Natural killer cell (primary cell): Measurements from ENCODE around the gene GNG12. TPM values are rescaled to one million over a fixed set of nuclear protein-coding genes. Genes with fewer than 3 reads are reported as not detected.

Experiments used
- ATAC-seq, 3 donors: fragments of 150-1000 bp in 2 of 3; fragments of 200-7000 bp in 1 of 3; cut with Tn5 transposase; 1 replicate in 1 of 3; 2 replicates in 2 of 3; pipeline ENCODE4 v1.10.0; 2021; ENCODE audit warnings: mild to moderate bottlenecking in 2 of 3, moderate library complexity in 2 of 3
- DNase-seq, 2 donors: peaks; one replicate each; pipeline versions ENCODE4 v3.0.0 to v3.0.0-alpha.2; 2013 to 2021; ENCODE audit warnings: mixed read lengths in 1 of 2
- H3K27ac ChIP-seq: one replicate; pipeline ENCODE4 v1.5.1; 2013; ENCODE audit warnings: mild to moderate bottlenecking, low read length
- H3K27me3 ChIP-seq: one replicate; pipeline ENCODE4 v1.6.1; 2013; ENCODE audit warnings: low read length; ENCODE audit not compliant: control insufficient read depth, insufficient read depth
- H3K36me3 ChIP-seq: one replicate; pipeline ENCODE4 v1.6.1; 2013; ENCODE audit warnings: low read length; ENCODE audit not compliant: control insufficient read depth, insufficient read depth
- H3K4me1 ChIP-seq: one replicate; pipeline ENCODE4 v1.6.1; 2013; ENCODE audit warnings: low read length; ENCODE audit not compliant: control insufficient read depth, insufficient read depth
- H3K4me3 ChIP-seq: one replicate; pipeline ENCODE4 v1.5.1; 2013; ENCODE audit warnings: low read length
- H3K9me3 ChIP-seq: one replicate; pipeline ENCODE4 v1.6.1; 2013; ENCODE audit warnings: low read length; ENCODE audit not compliant: control insufficient read depth, insufficient read depth
- H3K27ac Mint-ChIP-seq, 2 donors: one replicate each; pipeline ENCODE4 v1.8.0; 2022; ENCODE audit warnings: mild to moderate bottlenecking in 2 of 2, mixed read lengths in 2 of 2, moderate library complexity in 1 of 2
- H3K27me3 Mint-ChIP-seq, 2 donors: one replicate each; pipeline ENCODE4 v1.8.0; 2022; ENCODE audit warnings: low read depth in 2 of 2, mixed read lengths in 2 of 2
- H3K36me3 Mint-ChIP-seq: one replicate; pipeline ENCODE4 v1.8.0; 2022; ENCODE audit warnings: mixed read lengths
- H3K4me1 Mint-ChIP-seq, 2 donors: one replicate each; pipeline ENCODE4 v1.8.0; 2022; ENCODE audit warnings: mixed read lengths in 2 of 2
- H3K4me3 Mint-ChIP-seq: one replicate; pipeline ENCODE4 v1.8.0; 2022; ENCODE audit warnings: mild to moderate bottlenecking, moderate library complexity, mixed read lengths
- H3K9me3 Mint-ChIP-seq, 2 donors: one replicate each; pipeline ENCODE4 v1.8.0; 2022; ENCODE audit warnings: mixed read lengths in 2 of 2
- WGBS: methylation state at CpG from one replicate; pipeline ENCODE4 v1.1.7; 2013; ENCODE audit warnings: missing lambda C conversion rate; ENCODE audit not compliant: insufficient coverage; 5-methylcytosine and 5-hydroxymethylcytosine counted together
- intact Hi-C: fragments of 100-400 bp; cut with micrococcal nuclease; formaldehyde crosslinking; loops from one replicate; pipeline ENCODE4 v1.14.2; 2022
- total RNA-seq, 4 donors: library from RNA; stranded (reverse); fragments of 120-200 nt in 1 of 4; gene quantifications; one replicate each; pipeline versions ENCODE4 v1.2.3 to v1.2.4, GENCODE V29; 2013 to 2022
- TF ChIP-seq, protein P1 (sequence below): fragments of 200-600 bp; IDR thresholded peaks from one replicate; pipeline ENCODE4 v1.8.0; 2022; ENCODE audit warnings: antibody characterized with exemption

The GNG12 gene
- total RNA-seq, 3 donors from 2014 or later (not counting 1 experiment from before 2014, with no cell fraction given): not detected

DNA sequence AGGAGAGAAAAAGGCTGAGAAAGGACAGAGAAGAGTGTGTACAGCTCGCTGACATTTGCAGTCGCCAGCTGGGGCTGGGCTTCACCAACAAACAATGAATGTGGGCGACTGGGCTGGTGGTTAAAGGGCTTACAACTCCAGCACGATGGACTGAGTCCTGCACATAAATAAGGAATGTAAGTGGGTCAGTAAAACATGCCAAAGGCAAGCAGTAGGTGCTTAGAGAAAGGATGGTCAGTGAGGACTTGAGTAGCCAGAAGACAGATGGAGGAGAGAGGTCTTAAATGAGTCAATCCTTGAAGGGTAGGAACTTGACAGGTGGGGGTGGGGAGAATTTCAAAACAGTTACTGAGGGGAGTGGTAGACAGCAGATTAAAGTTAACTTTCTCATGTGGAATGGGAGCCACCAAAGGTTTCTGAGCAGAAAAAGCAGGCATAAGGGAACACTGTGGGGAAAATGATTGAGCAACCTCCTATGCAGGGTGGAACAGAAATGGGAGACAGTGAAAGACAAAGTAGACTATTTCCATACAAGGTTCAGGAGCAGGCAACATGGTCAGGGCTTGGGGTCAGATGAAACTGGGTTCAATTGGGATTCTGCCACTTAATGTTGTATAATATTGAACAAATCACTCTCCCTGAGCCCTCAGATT lies 110.8 kb downstream of the GNG12 start:
- Mint-ChIP-seq H3K4me3 (no peak overlapping the region), H3K27ac (no peak overlapping the region)
- 81% methylated on average over 4 of the region's 4 CpGs for WGBS

DNA sequence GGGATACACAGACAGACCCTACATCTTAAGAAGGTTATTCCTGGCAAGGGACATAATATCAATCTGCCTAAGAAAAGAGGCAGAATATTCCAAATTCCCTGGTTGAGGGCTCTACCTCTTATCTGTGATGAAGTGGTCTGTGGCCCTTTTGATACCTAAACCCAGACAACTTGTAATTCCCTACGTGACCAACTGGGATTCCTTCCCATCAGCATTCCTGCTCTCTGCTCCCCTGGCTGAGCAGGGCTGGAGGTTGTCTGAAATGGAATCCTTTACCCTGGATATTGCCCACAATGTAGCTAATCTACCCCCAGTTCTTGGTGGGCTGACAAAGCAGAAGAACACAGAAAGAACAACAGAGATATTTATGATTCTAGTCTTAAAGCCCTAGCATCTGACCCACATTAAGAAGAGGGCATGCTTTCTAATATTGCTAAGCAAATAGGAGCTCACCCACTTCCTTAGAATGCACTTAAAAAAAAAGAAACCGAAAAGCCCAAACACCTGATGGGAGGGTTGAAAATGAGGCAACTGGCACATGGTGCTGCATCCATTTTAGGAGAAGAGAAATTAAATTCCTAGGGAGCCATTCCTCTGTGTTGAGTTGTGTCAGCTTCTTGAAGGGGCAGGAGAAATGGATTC lies 111.5 kb downstream of the GNG12 start:
- intact Hi-C loops: no loop called here

More for the DNA sequence above, 110.8 kb downstream of the GNG12 start:
- TF ChIP-seq, protein P1, sequence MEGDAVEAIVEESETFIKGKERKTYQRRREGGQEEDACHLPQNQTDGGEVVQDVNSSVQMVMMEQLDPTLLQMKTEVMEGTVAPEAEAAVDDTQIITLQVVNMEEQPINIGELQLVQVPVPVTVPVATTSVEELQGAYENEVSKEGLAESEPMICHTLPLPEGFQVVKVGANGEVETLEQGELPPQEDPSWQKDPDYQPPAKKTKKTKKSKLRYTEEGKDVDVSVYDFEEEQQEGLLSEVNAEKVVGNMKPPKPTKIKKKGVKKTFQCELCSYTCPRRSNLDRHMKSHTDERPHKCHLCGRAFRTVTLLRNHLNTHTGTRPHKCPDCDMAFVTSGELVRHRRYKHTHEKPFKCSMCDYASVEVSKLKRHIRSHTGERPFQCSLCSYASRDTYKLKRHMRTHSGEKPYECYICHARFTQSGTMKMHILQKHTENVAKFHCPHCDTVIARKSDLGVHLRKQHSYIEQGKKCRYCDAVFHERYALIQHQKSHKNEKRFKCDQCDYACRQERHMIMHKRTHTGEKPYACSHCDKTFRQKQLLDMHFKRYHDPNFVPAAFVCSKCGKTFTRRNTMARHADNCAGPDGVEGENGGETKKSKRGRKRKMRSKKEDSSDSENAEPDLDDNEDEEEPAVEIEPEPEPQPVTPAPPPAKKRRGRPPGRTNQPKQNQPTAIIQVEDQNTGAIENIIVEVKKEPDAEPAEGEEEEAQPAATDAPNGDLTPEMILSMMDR: no peak
- no peaks in the 10 kb centered on the region for H3K4me1 ChIP-seq
- Mint-ChIP-seq H3K9me3 (no peaks in the 10 kb centered on the region), H3K27me3 (no peaks in the 10 kb centered on the region), H3K4me1 (peaks cover 0 to 7% of the 10 kb centered on the region in 2 donors), H3K36me3 (no peaks in the 10 kb centered on the region)
- no peaks in the 10 kb centered on the region for H3K36me3 ChIP-seq
- DNase-seq: no peak
- intact Hi-C loops: no loop called here
- no peaks in the 10 kb centered on the region for H3K9me3 ChIP-seq
- no peak for ATAC-seq
- no peak overlapping the region for H3K4me3 ChIP-seq
- no peak overlapping the region for H3K27ac ChIP-seq
- H3K27me3 ChIP-seq: no peaks in the 10 kb centered on the region

DNA sequence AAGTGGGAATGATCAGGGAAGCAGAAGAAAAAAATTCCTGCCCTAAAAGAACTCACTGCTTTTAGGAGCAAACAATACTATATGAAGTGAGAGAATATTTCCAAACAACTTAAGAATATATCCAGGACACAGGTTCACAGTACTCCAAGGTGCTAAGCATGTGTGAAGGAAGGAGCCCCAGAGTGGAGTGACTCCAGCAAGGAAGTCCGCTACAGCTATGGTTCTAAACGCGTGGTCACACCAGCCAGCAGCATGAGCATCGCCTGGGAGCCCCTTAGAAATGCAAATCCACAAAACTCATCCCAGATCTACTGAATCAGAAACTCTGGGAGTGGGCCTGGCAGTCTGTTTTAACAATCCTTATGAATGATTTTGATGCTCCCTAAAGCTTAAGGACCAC lies 112.2 kb downstream of the GNG12 start:
- TF ChIP-seq, protein P1: no peak
- intact Hi-C loops: no loop called here
- Histone ChIP-seq H3K4me1 (no peaks in the 10 kb centered on the region), H3K4me3 (no peak overlapping the region), H3K36me3 (no peaks in the 10 kb centered on the region), H3K27ac (no peak overlapping the region), H3K9me3 (no peaks in the 10 kb centered on the region), H3K27me3 (no peaks in the 10 kb centered on the region)
- Mint-ChIP-seq H3K4me1 (peaks cover 0 to 2% of the 10 kb centered on the region in 2 donors), H3K27ac (no peak overlapping the region), H3K4me3 (no peak overlapping the region), H3K27me3 (no peaks in the 10 kb centered on the region), H3K9me3 (no peaks in the 10 kb centered on the region), H3K36me3 (no peaks in the 10 kb centered on the region)
- ATAC-seq (no peak), DNase-seq (no peak)
- WGBS: 97% methylated on average over 4 of the region's 4 CpGs

More for the DNA sequence above, 111.5 kb downstream of the GNG12 start:
- no peak overlapping the region for H3K27ac Mint-ChIP-seq
- DNase-seq: no peak
- Histone ChIP-seq H3K9me3 (no peaks in the 10 kb centered on the region), H3K36me3 (no peaks in the 10 kb centered on the region), H3K27ac (no peak overlapping the region), H3K27me3 (no peaks in the 10 kb centered on the region), H3K4me1 (no peaks in the 10 kb centered on the region), H3K4me3 (no peak overlapping the region)
- no peaks in the 10 kb centered on the region for H3K27me3 Mint-ChIP-seq
- H3K9me3 Mint-ChIP-seq: no peaks in the 10 kb centered on the region
- WGBS: 52% methylated on average over 2 of the region's 2 CpGs
- H3K4me1 Mint-ChIP-seq: peaks cover 0 to 7% of the 10 kb centered on the region in 2 donors
- TF ChIP-seq, protein P1: no peak
- H3K36me3 Mint-ChIP-seq: no peaks in the 10 kb centered on the region
- H3K4me3 Mint-ChIP-seq: no peak overlapping the region
- no peak for ATAC-seq
